Measurements from ENCODE around the gene IZUMO1R.
"Not testable (repeated sequence)": the region's sequence is repeated elsewhere in the genome, so short reads cannot be mapped to it uniquely, and the experiment has no call there.

IZUMO1R gene

GRCh38 chr11:94328587-94329080, 24.3 kb downstream of the IZUMO1R start:
- no peak for DNase-seq

DNA sequence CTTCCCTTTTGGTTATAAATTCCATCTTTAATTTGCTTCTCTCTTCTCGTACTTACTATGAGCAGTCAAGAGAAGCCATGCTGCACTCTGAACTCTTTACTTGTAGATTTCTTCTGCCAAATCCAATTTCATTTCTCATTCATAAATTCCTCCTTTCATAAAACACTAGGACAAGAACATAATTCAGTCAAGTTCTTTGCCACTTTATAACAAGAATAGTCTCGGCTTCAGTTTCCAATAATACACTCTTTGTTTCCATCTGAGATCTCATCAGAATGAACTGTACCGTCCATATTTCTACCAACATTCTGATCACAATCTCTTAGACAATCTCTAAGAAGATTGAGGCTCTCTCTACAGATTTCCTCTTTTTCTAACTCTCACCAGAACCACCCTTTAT, 25.1 kb downstream of the IZUMO1R start:
- DNase-seq: no peak

DNA sequence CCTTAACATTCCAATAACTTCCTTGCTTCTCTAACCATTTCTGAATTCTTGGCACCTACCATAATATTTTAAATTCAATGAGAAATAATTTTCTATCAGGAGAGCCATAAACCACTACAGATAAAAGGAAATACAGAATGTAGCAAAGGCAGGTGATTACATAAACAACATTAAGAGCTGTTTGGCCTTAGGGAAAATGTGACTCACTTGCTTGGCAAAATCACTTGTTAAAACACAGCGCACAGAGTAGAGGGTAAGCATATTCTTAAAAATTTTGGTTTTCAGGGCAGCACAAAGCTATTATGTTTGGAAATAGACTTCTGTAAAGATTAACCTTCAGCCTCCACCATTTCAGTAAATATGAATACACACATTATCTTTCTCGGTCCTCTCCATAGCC, 26.4 kb downstream of the IZUMO1R start:
- DNase-seq: no peak

- no peak for DNase-seq
Measured at GRCh38 chr11:94332814-94333213, 28.4 kb downstream of the IZUMO1R start.

DNA sequence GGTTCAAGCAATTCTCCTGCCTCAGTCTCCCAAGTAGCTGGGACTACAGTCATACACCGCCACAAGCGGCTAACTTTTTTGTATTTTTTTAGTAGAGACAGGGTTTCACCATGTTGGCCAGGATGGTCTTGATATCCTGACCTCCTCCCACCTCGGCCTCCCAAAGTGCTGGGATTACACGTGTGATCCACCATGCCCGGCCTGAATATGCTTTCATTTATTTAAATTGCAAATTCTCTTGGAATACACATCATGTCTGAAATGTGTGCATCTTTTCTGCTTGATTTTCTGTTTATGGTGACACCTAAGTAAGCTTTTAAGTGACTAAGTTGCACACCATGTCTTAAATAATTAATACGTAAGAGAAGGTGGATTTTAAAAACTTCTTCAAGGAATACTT, 31.7 kb downstream of the IZUMO1R start:
- DNase-seq: no peak

GRCh38 chr11:94338651-94339050, 34.3 kb downstream of the IZUMO1R start:
- DNase-seq: no peak

- no peak for DNase-seq
Measured at GRCh38 chr11:94342250-94342649, 37.9 kb downstream of the IZUMO1R start.

GRCh38 chr11:94343495-94343894, 39.1 kb downstream of the IZUMO1R start:
- DNase-seq: no peak

- DNase-seq: not testable (repeated sequence)
Measured at GRCh38 chr11:94346311-94346710, 41.9 kb downstream of the IZUMO1R start.

DNA sequence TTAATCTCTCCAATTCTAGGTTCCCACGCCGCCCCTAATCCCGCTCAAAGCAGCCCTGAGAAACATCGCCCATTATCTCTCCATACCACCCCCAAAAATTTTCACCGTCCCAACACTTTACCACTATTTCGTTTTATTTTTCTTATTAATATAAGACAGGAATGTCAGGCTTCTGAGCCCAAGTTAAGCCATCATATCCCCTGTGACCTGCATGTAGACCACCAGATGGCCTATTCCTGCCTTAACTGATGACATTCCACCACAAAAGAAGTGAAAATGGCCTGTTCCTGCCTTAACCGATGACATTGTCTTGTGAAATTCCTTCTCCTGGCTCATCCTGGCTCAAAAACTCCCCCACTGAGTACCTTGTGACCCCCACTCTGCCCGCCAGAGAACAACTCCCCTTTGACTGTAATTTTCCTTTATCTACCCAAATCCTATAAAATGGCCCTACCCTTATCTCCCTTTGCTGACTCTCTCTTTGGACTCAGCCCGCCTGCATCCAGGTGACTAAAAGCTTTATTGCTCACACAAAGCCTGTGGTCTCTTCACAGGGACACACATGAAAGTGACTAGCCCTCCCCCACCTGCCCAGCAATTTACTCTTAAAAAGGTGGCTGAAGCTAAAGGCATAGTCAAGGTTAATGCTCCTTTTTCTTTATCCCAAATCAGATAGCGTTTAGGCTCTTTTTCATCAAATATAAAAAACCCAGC, 46.6 kb downstream of the IZUMO1R start:
- DNase-seq: not testable (repeated sequence)
